HepG2 (cell line): ENCODE measurements around the gene LRRC28. TPM values are rescaled to one million over a fixed set of nuclear protein-coding genes. Genes with fewer than 3 reads are reported as not detected.

Experiments
- HDAC2 ChIP-seq: sonication (generic); formaldehyde crosslinking; IDR thresholded peaks from 2 replicates; pipeline ENCODE4 v1.4.0; 2020; ENCODE audit warnings: missing genetic modification reagents
- HOMEZ ChIP-seq: IDR thresholded peaks from 2 replicates; pipeline ENCODE4 v1.6.1; 2016; ENCODE audit warnings: low read depth
- KDM3A ChIP-seq: IDR thresholded peaks from 2 replicates; pipeline ENCODE4 v1.6.1; 2018; ENCODE audit warnings: low read depth, missing compliant biosample characterization
- MXD3 ChIP-seq: IDR thresholded peaks from 2 replicates; pipeline ENCODE4 v1.6.1; 2016; ENCODE audit warnings: mild to moderate bottlenecking, missing biosample characterization, missing genetic modification reagents
- SMAD9 ChIP-seq: sonication (generic); formaldehyde crosslinking; IDR thresholded peaks from 2 replicates; pipeline ENCODE4 v1.5.1; 2020; ENCODE audit warnings: mild to moderate bottlenecking, missing genetic modification reagents
- TFE3 ChIP-seq: IDR thresholded peaks from 2 replicates; pipeline ENCODE4 v1.6.1; 2016
- ZNF34 ChIP-seq: sonication (generic); formaldehyde crosslinking; IDR thresholded peaks from 2 replicates; pipeline ENCODE4 v1.4.0; 2020; ENCODE audit warnings: mild to moderate bottlenecking, missing genetic modification reagents, borderline replicate concordance
- ZNF354B ChIP-seq: sonication (generic); formaldehyde crosslinking; IDR thresholded peaks from 2 replicates; pipeline ENCODE4 v1.8.0; 2022; ENCODE audit warnings: mild to moderate bottlenecking, missing genetic modification reagents
- ZNF362 ChIP-seq: sonication (generic); formaldehyde crosslinking; IDR thresholded peaks from 2 replicates; pipeline ENCODE4 v1.4.0; 2020; ENCODE audit warnings: missing genetic modification reagents, mild to moderate bottlenecking, borderline replicate concordance
- ZNF530 ChIP-seq: sonication (generic); formaldehyde crosslinking; IDR thresholded peaks from 2 replicates; pipeline ENCODE4 v1.5.0; 2020; ENCODE audit warnings: low read depth, mild to moderate bottlenecking, missing genetic modification reagents
- polyA plus RNA-seq, 8 experiments: library from polyadenylated mRNA; depleted of rRNA in 3 of 8; stranded (reverse) in 7 of 8; unstranded in 1 of 8; fragments of >200 nt; fragmentation: Illumina TruSeq in 4 of 8; extraction: Trizol in 4 of 8; gene quantifications; 2 replicates each; pipeline versions ENCODE4 v1.2.1 to v1.2.3, GENCODE V29; 2011 to 2016; ENCODE audit warnings: low read depth in 4 of 8, missing spikeins in 1 of 8, mixed read lengths in 1 of 8; ENCODE audit not compliant: insufficient read depth in 1 of 8
- total RNA-seq, 5 experiments: library from RNA; depleted of rRNA; stranded (reverse); fragments of >200 nt; fragmentation: Illumina TruSeq; extraction: Trizol; gene quantifications; 2 replicates each; pipeline ENCODE4 v1.2.3, GENCODE V29; 2016; ENCODE audit warnings: low read depth in 1 of 5
- TF ChIP-seq, protein P1 (sequence below), 2 experiments: sonication (generic) in 1 of 2; formaldehyde crosslinking in 1 of 2; IDR thresholded peaks; 2 replicates each; pipeline versions ENCODE4 v1.6.1 to v1.9.0; 2014 to 2022; ENCODE audit warnings: antibody characterized with exemption in 1 of 2, borderline replicate concordance in 1 of 2, inconsistent platforms in 1 of 2, low read depth in 1 of 2, missing genetic modification reagents in 1 of 2
- TF ChIP-seq, protein P2 (sequence below): sonication (generic); formaldehyde crosslinking; IDR thresholded peaks from 2 replicates; pipeline ENCODE4 v1.4.0; 2020; ENCODE audit warnings: missing genetic modification reagents, mild to moderate bottlenecking, borderline replicate concordance

LRRC28 gene
- total and polyA plus RNA-seq, 2 of the 13 experiments (the other 11 are each of a cell fraction or from before 2014, with no cell fraction given), result 17.5 to 21.3 TPM

DNA sequence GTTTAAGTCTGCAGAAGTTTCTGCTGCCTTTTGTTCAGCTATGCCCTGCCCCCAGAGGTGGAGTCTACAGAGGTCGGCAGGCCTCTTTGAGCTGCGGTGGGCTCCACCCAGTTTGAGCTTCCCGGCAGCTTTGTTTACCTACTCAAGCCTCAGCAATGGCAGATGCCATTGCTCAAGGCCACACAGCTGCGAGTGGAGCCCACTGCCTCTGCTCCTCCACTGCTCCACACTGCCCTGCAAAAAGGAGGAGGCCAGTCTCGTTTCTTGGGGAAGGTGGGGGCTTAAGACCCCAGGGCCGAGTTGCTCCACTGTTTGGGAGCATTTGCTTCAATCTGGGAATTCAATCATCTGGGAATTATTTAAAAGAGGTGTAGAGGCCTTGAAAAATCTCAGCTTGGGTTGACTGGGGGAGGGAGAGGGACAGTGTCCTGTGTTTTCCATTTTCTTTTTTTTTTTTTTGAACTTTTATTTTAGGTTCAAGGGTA is 169.9 kb downstream of the LRRC28 start (continued):
- no peak for TF ChIP-seq ZNF530 (CRISPR knock-in tag)
- peak; percentile 60; the same call in 1 of the 2 replicates for TF ChIP-seq MXD3 (CRISPR knock-in tag)
- TF ChIP-seq ZNF354B, result no peak
- TF ChIP-seq SMAD9 (CRISPR knock-in tag), result no peak
- TF ChIP-seq, protein P1, sequence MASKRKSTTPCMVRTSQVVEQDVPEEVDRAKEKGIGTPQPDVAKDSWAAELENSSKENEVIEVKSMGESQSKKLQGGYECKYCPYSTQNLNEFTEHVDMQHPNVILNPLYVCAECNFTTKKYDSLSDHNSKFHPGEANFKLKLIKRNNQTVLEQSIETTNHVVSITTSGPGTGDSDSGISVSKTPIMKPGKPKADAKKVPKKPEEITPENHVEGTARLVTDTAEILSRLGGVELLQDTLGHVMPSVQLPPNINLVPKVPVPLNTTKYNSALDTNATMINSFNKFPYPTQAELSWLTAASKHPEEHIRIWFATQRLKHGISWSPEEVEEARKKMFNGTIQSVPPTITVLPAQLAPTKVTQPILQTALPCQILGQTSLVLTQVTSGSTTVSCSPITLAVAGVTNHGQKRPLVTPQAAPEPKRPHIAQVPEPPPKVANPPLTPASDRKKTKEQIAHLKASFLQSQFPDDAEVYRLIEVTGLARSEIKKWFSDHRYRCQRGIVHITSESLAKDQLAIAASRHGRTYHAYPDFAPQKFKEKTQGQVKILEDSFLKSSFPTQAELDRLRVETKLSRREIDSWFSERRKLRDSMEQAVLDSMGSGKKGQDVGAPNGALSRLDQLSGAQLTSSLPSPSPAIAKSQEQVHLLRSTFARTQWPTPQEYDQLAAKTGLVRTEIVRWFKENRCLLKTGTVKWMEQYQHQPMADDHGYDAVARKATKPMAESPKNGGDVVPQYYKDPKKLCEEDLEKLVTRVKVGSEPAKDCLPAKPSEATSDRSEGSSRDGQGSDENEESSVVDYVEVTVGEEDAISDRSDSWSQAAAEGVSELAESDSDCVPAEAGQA (IDR thresholded peaks at IDR 0.05; ENCODE audit: low read depth), result peak; percentile 72
- TF ChIP-seq, protein P1 (CRISPR knock-in tag; IDR thresholded peaks at IDR 0.05; ENCODE audit: borderline replicate concordance), result no peak
- TF ChIP-seq TFE3 (CRISPR knock-in tag), result peak; percentile 68; the same call in 1 of the 2 replicates
- 0 out of 2 replicates have a peak, but pooled peaks have one; percentile 35 for TF ChIP-seq ZNF34 (CRISPR knock-in tag)
- TF ChIP-seq ZNF362 (CRISPR knock-in tag), result peak; percentile 84
- TF ChIP-seq, protein P2, sequence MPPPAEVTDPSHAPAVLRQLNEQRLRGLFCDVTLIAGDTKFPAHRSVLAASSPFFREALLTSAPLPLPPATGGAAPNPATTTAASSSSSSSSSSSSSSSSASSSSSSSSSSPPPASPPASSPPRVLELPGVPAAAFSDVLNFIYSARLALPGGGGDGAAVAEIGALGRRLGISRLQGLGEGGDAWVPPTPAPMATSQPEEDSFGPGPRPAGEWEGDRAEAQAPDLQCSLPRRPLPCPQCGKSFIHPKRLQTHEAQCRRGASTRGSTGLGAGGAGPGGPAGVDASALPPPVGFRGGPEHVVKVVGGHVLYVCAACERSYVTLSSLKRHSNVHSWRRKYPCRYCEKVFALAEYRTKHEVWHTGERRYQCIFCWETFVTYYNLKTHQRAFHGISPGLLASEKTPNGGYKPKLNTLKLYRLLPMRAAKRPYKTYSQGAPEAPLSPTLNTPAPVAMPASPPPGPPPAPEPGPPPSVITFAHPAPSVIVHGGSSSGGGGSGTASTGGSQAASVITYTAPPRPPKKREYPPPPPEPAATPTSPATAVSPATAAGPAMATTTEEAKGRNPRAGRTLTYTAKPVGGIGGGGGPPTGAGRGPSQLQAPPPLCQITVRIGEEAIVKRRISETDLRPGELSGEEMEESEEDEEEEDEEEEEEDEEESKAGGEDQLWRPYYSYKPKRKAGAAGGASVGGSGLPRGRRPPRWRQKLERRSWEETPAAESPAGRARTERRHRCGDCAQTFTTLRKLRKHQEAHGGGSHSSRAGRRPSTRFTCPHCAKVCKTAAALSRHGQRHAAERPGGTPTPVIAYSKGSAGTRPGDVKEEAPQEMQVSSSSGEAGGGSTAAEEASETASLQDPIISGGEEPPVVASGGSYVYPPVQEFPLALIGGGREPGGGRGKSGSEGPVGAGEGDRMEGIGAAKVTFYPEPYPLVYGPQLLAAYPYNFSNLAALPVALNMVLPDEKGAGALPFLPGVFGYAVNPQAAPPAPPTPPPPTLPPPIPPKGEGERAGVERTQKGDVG (CRISPR knock-in tag), result 0 out of 2 replicates have a peak, but pooled peaks have one; percentile 38
- peak; percentile 45; the same call in 1 of the 2 replicates for TF ChIP-seq HOMEZ (CRISPR knock-in tag)
- TF ChIP-seq HDAC2, result peak; percentile 79
- peak; percentile 45; the same call in 1 of the 2 replicates for TF ChIP-seq KDM3A
